Measurements from ENCODE around the gene TLX1.

The TLX1 gene

GRCh38 chr10:101130984-101131961 lies at the start of gene TLX1:
Gene TLX1 (plus strand): TSS chr10:101131300. CDS start chr10:101131542, 242 bp downstream.
- DNase-seq (ENCODE audit: low read depth in 2 of 2), result no peak

- DNase-seq (ENCODE audit: low read depth in 2 of 2), result no peak
Observed at GRCh38 chr10:101085846-101086245, 45.3 kb upstream of the TLX1 start.

- DNase-seq (ENCODE audit: low read depth in 2 of 2), result no peak
Observed at GRCh38 chr10:101087376-101087775, 43.7 kb upstream of the TLX1 start.

GRCh38 chr10:101087965-101088364 lies 43.1 kb upstream of the TLX1 start:
- no peak for DNase-seq (ENCODE audit: low read depth in 2 of 2)

- DNase-seq (ENCODE audit: low read depth in 2 of 2), result no peak
Observed at GRCh38 chr10:101089520-101090299, 41.4 kb upstream of the TLX1 start.

- DNase-seq (ENCODE audit: low read depth in 2 of 2), result no peak
Observed at GRCh38 chr10:101090597-101090996, 40.5 kb upstream of the TLX1 start.

- no peak for DNase-seq (ENCODE audit: low read depth in 2 of 2)
Observed at GRCh38 chr10:101091546-101092290, 39.4 kb upstream of the TLX1 start.

GRCh38 chr10:101092881-101093354 lies 38.2 kb upstream of the TLX1 start:
- DNase-seq (ENCODE audit: low read depth in 2 of 2), result no peak

- DNase-seq (ENCODE audit: low read depth in 2 of 2), result no peak
Observed at GRCh38 chr10:101094121-101094879, 36.8 kb upstream of the TLX1 start.

GRCh38 chr10:101095004-101095403 lies 36.1 kb upstream of the TLX1 start:
- DNase-seq (ENCODE audit: low read depth in 2 of 2), result no peak

GRCh38 chr10:101095550-101096213 lies 35.4 kb upstream of the TLX1 start:
- DNase-seq (ENCODE audit: low read depth in 2 of 2), result peak in 1 of 2 experiments; percentile 8

GRCh38 chr10:101096378-101096777 lies 34.7 kb upstream of the TLX1 start:
- no peak for DNase-seq (ENCODE audit: low read depth in 2 of 2)

- no peak for DNase-seq (ENCODE audit: low read depth in 2 of 2)
Observed at GRCh38 chr10:101097881-101098280, 33.2 kb upstream of the TLX1 start.

GRCh38 chr10:101099901-101100300 lies 31.2 kb upstream of the TLX1 start:
- no peak for DNase-seq (ENCODE audit: low read depth in 2 of 2)

GRCh38 chr10:101101372-101101881 lies 29.7 kb upstream of the TLX1 start:
- DNase-seq (ENCODE audit: low read depth in 2 of 2), result no peak

- no peak for DNase-seq (ENCODE audit: low read depth in 2 of 2)
Observed at GRCh38 chr10:101103430-101103829, 27.7 kb upstream of the TLX1 start.

GRCh38 chr10:101106351-101106750 lies 24.7 kb upstream of the TLX1 start:
- DNase-seq (ENCODE audit: low read depth in 2 of 2), result no peak

GRCh38 chr10:101107771-101108170 lies 23.3 kb upstream of the TLX1 start:
- no peak for DNase-seq (ENCODE audit: low read depth in 2 of 2)

GRCh38 chr10:101110856-101111523 lies 20.1 kb upstream of the TLX1 start:
- DNase-seq (ENCODE audit: low read depth in 2 of 2), result no peak

- no peak for DNase-seq (ENCODE audit: low read depth in 2 of 2)
Observed at GRCh38 chr10:101111547-101111946, 19.6 kb upstream of the TLX1 start.
